Epithelial cell of esophagus (primary cell): ENCODE measurements around the gene MAPK8IP3.
"Not testable (repeated sequence)": the region's sequence is repeated elsewhere in the genome, so short reads cannot be mapped to it uniquely, and the experiment has no call there.

Source experiments
- DNase-seq: peaks from one replicate; pipeline ENCODE4 v3.0.0; 2010; ENCODE audit warnings: low read depth
- H3K4me3 ChIP-seq: 2 replicates; pipeline ENCODE4 v1.5.1; 2011; ENCODE audit warnings: mild to moderate bottlenecking, low read length, control low read depth
- CTCF ChIP-seq: IDR thresholded peaks from 2 replicates; pipeline ENCODE4 v1.5.1; 2011; ENCODE audit warnings: low read depth, mild to moderate bottlenecking, low read length, control low read depth, inconsistent platforms; ENCODE audit not compliant: insufficient read depth; ENCODE audit errors: missing control alignments

Gene MAPK8IP3

GRCh38 chr16:1731073-1731472 lies 25.1 kb downstream of the MAPK8IP3 start:
- no peak for DNase-seq
- no peak for TF ChIP-seq CTCF
- H3K4me3 ChIP-seq: no peak overlapping the region

GRCh38 chr16:1731603-1732002 lies 25.6 kb downstream of the MAPK8IP3 start:
- no peak for DNase-seq
- no peak overlapping the region for H3K4me3 ChIP-seq
- no peak for TF ChIP-seq CTCF

- DNase-seq: no peak
- TF ChIP-seq CTCF: no peak
Measured at GRCh38 chr16:1732071-1732470, 26.1 kb downstream of the MAPK8IP3 start.

GRCh38 chr16:1732551-1732987 lies 26.6 kb downstream of the MAPK8IP3 start:
- not testable (repeated sequence) for H3K4me3 ChIP-seq

More at GRCh38 chr16:1732071-1732470, 26.1 kb downstream of the MAPK8IP3 start:
- no peak overlapping the region for H3K4me3 ChIP-seq

GRCh38 chr16:1734123-1734522 lies 28.1 kb downstream of the MAPK8IP3 start:
- TF ChIP-seq CTCF: no peak
- DNase-seq: no peak
- no peak overlapping the region for H3K4me3 ChIP-seq

More at GRCh38 chr16:1732551-1732987, 26.6 kb downstream of the MAPK8IP3 start:
- not testable (repeated sequence) for DNase-seq

- no peak for TF ChIP-seq CTCF
Measured at GRCh38 chr16:1734816-1735215, 28.8 kb downstream of the MAPK8IP3 start.

GRCh38 chr16:1740234-1740633 lies 34.2 kb downstream of the MAPK8IP3 start:
- no peak for TF ChIP-seq CTCF
- DNase-seq: no peak
- H3K4me3 ChIP-seq: no peak overlapping the region

More at GRCh38 chr16:1734816-1735215, 28.8 kb downstream of the MAPK8IP3 start:
- DNase-seq: no peak
- H3K4me3 ChIP-seq: no peak overlapping the region
